DLD1 (cell line): ENCODE data around the gene SH2B2.
"Not testable (repeated sequence)": the region's sequence is repeated elsewhere in the genome, so short reads cannot be mapped to it uniquely, and the experiment has no call there.

ENCODE experiments used
- in situ Hi-C: cut with HindIII; loops from 2 replicates; pipeline ENCODE4 v1.10.0; 2017; ENCODE audit warnings: low sequenced_read_pairs

Gene SH2B2

GRCh38 chr7:102284891-102285539 is 1.7 kb upstream of the SH2B2 start:
- in situ Hi-C loops: loop anchor here (10.0 kb wide), 1 partner anchor 110 kb away; the partner anchor contains the start of gene PRKRIP1

- in situ Hi-C loops: loop anchor here (10.0 kb wide), 1 partner anchor 109 kb away; the partner anchor contains the start of gene PRKRIP1
These were observed 980 bp upstream of the SH2B2 start for GRCh38 chr7:102285540-102286236.

GRCh38 chr7:102287111-102287980 is 678 bp downstream of the SH2B2 start:
- in situ Hi-C loops: loop anchor here (10.0 kb wide), 1 partner anchor 107 kb away; the partner anchor contains the start of gene PRKRIP1

GRCh38 chr7:102287981-102288278 is 1.3 kb downstream of the SH2B2 start:
- in situ Hi-C loops: loop anchor here (10.0 kb wide), 1 partner anchor 107 kb away; the partner anchor contains the start of gene PRKRIP1

GRCh38 chr7:102288285-102288930 is 1.7 kb downstream of the SH2B2 start:
- in situ Hi-C loops: loop anchor here (10.0 kb wide), 1 partner anchor 106 kb away; the partner anchor contains the start of gene PRKRIP1

GRCh38 chr7:102289057-102289456 is 2.4 kb downstream of the SH2B2 start:
- in situ Hi-C loops: loop anchor here (10.0 kb wide), 1 partner anchor 106 kb away; the partner anchor contains the start of gene PRKRIP1

- in situ Hi-C loops: no loop called here
These were observed 4.6 kb downstream of the SH2B2 start for GRCh38 chr7:102291056-102291915.

GRCh38 chr7:102291916-102292267 is 5.2 kb downstream of the SH2B2 start:
- in situ Hi-C loops: no loop called here

GRCh38 chr7:102292813-102293798 is 6.4 kb downstream of the SH2B2 start:
- in situ Hi-C loops: no loop called here

- in situ Hi-C loops: no loop called here
These were observed 7.9 kb downstream of the SH2B2 start for GRCh38 chr7:102294589-102294988.

GRCh38 chr7:102295346-102296178 is 8.9 kb downstream of the SH2B2 start:
- in situ Hi-C loops: no loop called here

- in situ Hi-C loops: no loop called here
These were observed 9.4 kb downstream of the SH2B2 start for GRCh38 chr7:102296179-102296438.

GRCh38 chr7:102296514-102296913 is 9.8 kb downstream of the SH2B2 start:
- in situ Hi-C loops: no loop called here

GRCh38 chr7:102297487-102298218 is 11.0 kb downstream of the SH2B2 start:
- in situ Hi-C loops: no loop called here

- in situ Hi-C loops: no loop called here
These were observed 14.1 kb downstream of the SH2B2 start for GRCh38 chr7:102300643-102301221.

GRCh38 chr7:102301367-102301766 is 14.7 kb downstream of the SH2B2 start:
- in situ Hi-C loops: not testable (repeated sequence)

GRCh38 chr7:102302025-102302424 is 15.4 kb downstream of the SH2B2 start:
- in situ Hi-C loops: no loop called here
